Smooth muscle cell (in vitro differentiated cells): Measurements from ENCODE around the gene ACE. TPM values are rescaled to one million over a fixed set of nuclear protein-coding genes. Genes with fewer than 3 reads are reported as not detected.

Experiments
- DNase-seq: peaks from one replicate; lab custom pipeline; 2025; ENCODE audit not compliant: unreplicated experiment; lab: John Stamatoyannopoulos, UW
- H2AFZ ChIP-seq: fragments of 200-600 bp; sonication (generic); 2 replicates; pipeline ENCODE4 v1.6.0; 2016; ENCODE audit warnings: antibody characterized with exemption, low read depth, mild to moderate bottlenecking
- H3F3A ChIP-seq: fragments of 200-600 bp; sonication (generic); 2 replicates; pipeline ENCODE4 v1.6.0; 2017; ENCODE audit warnings: antibody characterized with exemption, low read depth
- H3K27ac ChIP-seq: fragments of 200-600 bp; sonication (generic); 2 replicates; pipeline ENCODE4 v1.5.1; 2016; ENCODE audit warnings: low read depth, mild to moderate bottlenecking
- H3K27me3 ChIP-seq: fragments of 200-600 bp; sonication (generic); 2 replicates; pipeline ENCODE4 v1.6.1; 2016; ENCODE audit warnings: low read depth, mild to moderate bottlenecking
- H3K36me3 ChIP-seq: fragments of 200-600 bp; sonication (generic); 2 replicates; pipeline ENCODE4 v1.5.1; 2016; ENCODE audit warnings: low read depth
- H3K4me1 ChIP-seq: fragments of 200-600 bp; sonication (generic); 2 replicates; pipeline ENCODE4 v1.5.1; 2016; ENCODE audit warnings: low read depth
- H3K4me2 ChIP-seq: fragments of 200-600 bp; sonication (generic); 2 replicates; pipeline ENCODE4 v1.6.0; 2016; ENCODE audit warnings: mild to moderate bottlenecking
- H3K4me3 ChIP-seq: fragments of 200-600 bp; sonication (generic); 2 replicates; pipeline ENCODE4 v1.5.1; 2016; ENCODE audit warnings: mild to moderate bottlenecking
- H3K79me2 ChIP-seq: fragments of 200-600 bp; sonication (generic); 2 replicates; pipeline ENCODE4 v1.6.0; 2016; ENCODE audit warnings: low read depth, mild to moderate bottlenecking
- H3K9ac ChIP-seq: fragments of 200-600 bp; sonication (generic); 2 replicates; pipeline ENCODE4 v1.6.0; 2016; ENCODE audit warnings: low read depth
- H3K9me3 ChIP-seq: fragments of 200-600 bp; sonication (generic); replicated peaks from 2 replicates; pipeline ENCODE4 v1.5.1; 2016; ENCODE audit warnings: low read depth
- H4K20me1 ChIP-seq: fragments of 200-600 bp; sonication (generic); 2 replicates; pipeline ENCODE4 v1.6.0; 2016; ENCODE audit warnings: low read depth
- WGBS: methylation state at CpG from one replicate; pipeline ENCODE4 v1.1.7; 2016; ENCODE audit warnings: low lambda C conversion rate; 5-methylcytosine and 5-hydroxymethylcytosine counted together
- polyA plus RNA-seq: library from polyadenylated mRNA; unstranded; fragments of >200 nt; fragmentation: Nextera tagmentation; extraction: Ambion mirVana; gene quantifications from 2 replicates; pipeline ENCODE4 v1.2.1, GENCODE V29; 2016
- total RNA-seq: library from RNA; depleted of rRNA; stranded (reverse); fragments of >200 nt; gene quantifications from 2 replicates; pipeline ENCODE4 v1.2.3, GENCODE V29; 2014
- TF ChIP-seq, protein P1 (sequence below): fragments of 200-600 bp; sonication (generic); IDR thresholded peaks from 2 replicates; pipeline ENCODE4 v1.5.1; 2017; ENCODE audit warnings: borderline replicate concordance, mild to moderate bottlenecking, antibody characterized with exemption; ENCODE audit not compliant: insufficient read depth, poor library complexity, severe bottlenecking

The ACE gene
- total and polyA plus RNA-seq, 2 experiments from 2014 or later: 1.5 to 2.0 TPM

DNA sequence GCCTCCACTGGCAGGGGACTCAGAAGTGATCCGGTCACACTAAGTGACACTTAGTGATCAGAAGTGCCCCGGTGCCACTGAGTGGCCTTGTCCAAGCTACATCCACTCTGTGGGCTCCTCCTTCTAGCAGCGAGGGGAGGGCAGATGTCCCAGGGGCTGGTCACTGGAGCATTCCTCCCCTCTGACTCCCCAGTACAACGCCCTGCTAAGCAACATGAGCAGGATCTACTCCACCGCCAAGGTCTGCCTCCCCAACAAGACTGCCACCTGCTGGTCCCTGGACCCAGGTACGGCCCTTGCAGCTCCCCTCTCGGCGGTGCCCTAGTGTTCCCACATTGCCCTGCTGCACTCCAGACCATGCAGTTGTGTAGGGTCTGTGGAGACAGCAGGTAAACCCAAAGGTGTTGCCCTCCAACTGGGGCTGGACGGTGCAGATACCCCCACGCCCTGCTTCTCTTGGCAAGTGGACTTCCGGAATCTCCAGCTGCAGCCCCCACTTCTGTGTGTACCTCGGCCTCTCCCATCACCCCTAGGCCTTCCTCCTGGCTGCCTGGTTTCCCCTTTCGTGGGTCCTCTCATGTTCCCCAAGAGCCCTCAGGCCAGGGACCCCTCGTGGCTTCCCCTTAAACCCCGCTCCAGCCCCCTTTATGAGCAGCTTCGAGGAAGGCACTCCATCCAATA is 2.1 kb downstream of the ACE start:
- Histone ChIP-seq H3K9ac (no peak overlapping the region), H3K4me2 (no peak overlapping the region), H3K36me3 (no peaks in the 10 kb centered on the region), H2AFZ (no peak overlapping the region), H3K4me3 (no peak overlapping the region), H3K27me3 (no peaks in the 10 kb centered on the region), H3K79me2 (no peaks in the 10 kb centered on the region), H3F3A (peaks cover 4% of the 10 kb centered on the region), H3K27ac (no peak overlapping the region), H3K4me1 (peaks cover 7% of the 10 kb centered on the region), H4K20me1 (no peaks in the 10 kb centered on the region), H3K9me3 (no peaks in the 10 kb centered on the region)
- DNase-seq: peak; percentile 34
- TF ChIP-seq, protein P1, sequence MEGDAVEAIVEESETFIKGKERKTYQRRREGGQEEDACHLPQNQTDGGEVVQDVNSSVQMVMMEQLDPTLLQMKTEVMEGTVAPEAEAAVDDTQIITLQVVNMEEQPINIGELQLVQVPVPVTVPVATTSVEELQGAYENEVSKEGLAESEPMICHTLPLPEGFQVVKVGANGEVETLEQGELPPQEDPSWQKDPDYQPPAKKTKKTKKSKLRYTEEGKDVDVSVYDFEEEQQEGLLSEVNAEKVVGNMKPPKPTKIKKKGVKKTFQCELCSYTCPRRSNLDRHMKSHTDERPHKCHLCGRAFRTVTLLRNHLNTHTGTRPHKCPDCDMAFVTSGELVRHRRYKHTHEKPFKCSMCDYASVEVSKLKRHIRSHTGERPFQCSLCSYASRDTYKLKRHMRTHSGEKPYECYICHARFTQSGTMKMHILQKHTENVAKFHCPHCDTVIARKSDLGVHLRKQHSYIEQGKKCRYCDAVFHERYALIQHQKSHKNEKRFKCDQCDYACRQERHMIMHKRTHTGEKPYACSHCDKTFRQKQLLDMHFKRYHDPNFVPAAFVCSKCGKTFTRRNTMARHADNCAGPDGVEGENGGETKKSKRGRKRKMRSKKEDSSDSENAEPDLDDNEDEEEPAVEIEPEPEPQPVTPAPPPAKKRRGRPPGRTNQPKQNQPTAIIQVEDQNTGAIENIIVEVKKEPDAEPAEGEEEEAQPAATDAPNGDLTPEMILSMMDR: peak; percentile 73
- 51% methylated on average over 16 of the region's 16 CpGs for WGBS

DNA sequence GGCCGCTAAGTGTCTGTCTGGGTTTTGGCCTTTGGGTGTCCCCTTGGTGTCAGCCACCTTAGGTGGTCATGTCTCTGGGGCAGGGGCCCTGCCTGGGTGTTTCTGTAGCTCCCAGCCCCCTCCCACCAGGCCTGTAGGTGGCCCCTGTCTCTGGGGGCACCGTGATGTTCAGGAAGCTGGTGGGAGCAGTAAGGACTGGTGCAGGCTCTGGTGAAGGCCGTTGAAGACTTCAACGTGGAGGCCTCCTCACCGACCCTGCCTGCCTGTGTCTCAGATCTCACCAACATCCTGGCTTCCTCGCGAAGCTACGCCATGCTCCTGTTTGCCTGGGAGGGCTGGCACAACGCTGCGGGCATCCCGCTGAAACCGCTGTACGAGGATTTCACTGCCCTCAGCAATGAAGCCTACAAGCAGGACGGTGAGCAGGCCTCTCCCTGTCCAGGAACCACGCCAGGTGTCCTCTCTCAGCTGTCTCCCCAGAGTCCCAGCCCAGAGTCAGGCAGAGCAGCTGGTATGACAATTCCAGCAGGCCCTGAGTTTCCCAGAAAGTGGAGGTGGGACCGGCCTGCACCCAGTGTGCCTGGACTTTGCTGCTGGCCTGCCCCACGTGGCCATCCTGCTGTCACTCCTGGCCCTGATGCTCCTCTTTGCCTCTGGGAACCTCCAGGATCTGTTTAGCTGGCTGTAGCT is 2.8 kb downstream of the ACE start:
- Histone ChIP-seq H3K27ac (no peak overlapping the region), H2AFZ (no peak overlapping the region), H3K36me3 (no peaks in the 10 kb centered on the region), H3K4me2 (no peak overlapping the region), H4K20me1 (no peaks in the 10 kb centered on the region), H3K27me3 (no peaks in the 10 kb centered on the region), H3K79me2 (no peaks in the 10 kb centered on the region), H3K4me1 (peaks cover 7% of the 10 kb centered on the region), H3K9me3 (no peaks in the 10 kb centered on the region), H3K9ac (no peak overlapping the region), H3F3A (peaks cover 4% of the 10 kb centered on the region), H3K4me3 (no peak overlapping the region)
- TF ChIP-seq, protein P1: no peak
- DNase-seq: no peak
- 93% methylated on average over 17 of the region's 17 CpGs for WGBS

DNA sequence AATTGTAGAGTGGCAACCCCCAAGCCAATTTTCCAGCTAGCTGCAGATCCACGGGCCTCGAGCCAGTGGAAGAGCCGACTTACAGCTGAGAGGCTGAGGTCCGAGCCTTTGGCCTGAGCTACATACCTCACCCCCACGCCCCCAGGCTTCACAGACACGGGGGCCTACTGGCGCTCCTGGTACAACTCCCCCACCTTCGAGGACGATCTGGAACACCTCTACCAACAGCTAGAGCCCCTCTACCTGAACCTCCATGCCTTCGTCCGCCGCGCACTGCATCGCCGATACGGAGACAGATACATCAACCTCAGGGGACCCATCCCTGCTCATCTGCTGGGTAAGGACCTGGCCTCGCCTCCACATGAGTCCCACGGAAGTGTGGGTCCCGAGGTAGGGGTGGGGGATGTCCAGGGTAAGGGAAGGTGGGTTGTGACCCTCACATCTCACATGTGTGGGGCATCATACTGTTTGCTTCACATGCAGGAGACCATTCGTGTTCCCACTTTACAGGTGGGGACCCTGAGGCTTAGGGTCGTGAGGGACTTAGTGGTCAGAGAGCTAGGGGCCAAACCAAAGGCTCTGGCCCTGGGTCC is 3.4 kb downstream of the ACE start:
- H3K79me2 ChIP-seq: no peaks in the 10 kb centered on the region
- H3K4me3 ChIP-seq: no peak overlapping the region
- no peak overlapping the region for H3K9ac ChIP-seq
- TF ChIP-seq, protein P1: no peak
- no peak for DNase-seq
- H3K9me3 ChIP-seq: no peaks in the 10 kb centered on the region
- no peaks in the 10 kb centered on the region for H4K20me1 ChIP-seq
- no peaks in the 10 kb centered on the region for H3K27me3 ChIP-seq
- no peaks in the 10 kb centered on the region for H3K36me3 ChIP-seq
- no peak overlapping the region for H3K27ac ChIP-seq
- peaks cover 7% of the 10 kb centered on the region for H3K4me1 ChIP-seq
- 91% methylated on average over 21 of the region's 21 CpGs for WGBS
- no peak overlapping the region for H3K4me2 ChIP-seq
- no peak overlapping the region for H2AFZ ChIP-seq
- peaks cover 4% of the 10 kb centered on the region for H3F3A ChIP-seq
